Measurements from ENCODE around the gene SGCG.

GRCh38 chr13:23160638-23161480 lies 19.9 kb upstream of the SGCG start:
- TF ChIP-seq POLR2A (IDR thresholded peaks at IDR 0.05; ENCODE audit: low read depth, low read length), result no peak
- TF ChIP-seq TAF1 (IDR thresholded peaks at IDR 0.05; ENCODE audit: low read depth, low read length), result no peak
- no peak for TF ChIP-seq POU2F2 (IDR thresholded peaks at IDR 0.05; ENCODE audit: low read depth, low read length)
- no peak for TF ChIP-seq POLR2AphosphoS5 (IDR thresholded peaks at IDR 0.05; ENCODE audit: low read depth, low read length)
